ENCODE measurements around the gene RMDN2. TPM values are rescaled to one million over a fixed set of nuclear protein-coding genes. Genes with fewer than 3 reads are reported as not detected.

RMDN2 gene
- total RNA-seq, 2 donors from 2014 or later, result 1.8 to 3.4 TPM

DNA sequence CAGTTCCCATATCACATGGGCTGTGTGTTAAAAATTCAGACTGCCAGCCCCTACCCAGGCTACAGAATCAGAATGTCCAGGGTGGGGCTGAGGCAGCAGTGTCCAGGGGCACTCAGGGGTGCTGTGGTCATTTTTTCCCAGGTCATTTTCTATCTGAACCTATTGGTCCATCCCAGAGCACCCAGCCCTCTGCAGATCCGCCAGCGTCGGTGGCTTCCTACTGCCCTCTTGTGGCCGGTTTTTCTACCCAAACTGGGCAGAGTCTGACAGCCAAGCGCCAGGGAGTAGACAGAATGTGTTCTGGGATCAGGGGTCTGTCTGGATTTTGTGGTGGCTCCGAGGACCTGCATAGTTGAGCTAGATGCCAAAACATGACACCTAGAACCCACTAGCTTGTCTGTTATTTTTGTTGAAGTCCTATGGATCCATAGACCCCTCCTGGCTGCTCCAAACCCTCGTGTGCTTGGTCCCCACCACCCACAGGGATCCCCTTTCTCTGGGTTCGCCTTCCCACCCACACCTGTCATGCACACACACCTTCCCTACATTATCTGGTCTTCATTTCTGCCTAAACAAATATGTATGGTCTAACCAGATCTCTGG lies 34.1 kb upstream of the RMDN2 start:
- H3K4me1 Mint-ChIP-seq, result peaks cover 36% of the 10 kb centered on the region
- H3K27me3 Mint-ChIP-seq, result peaks cover 11% of the 10 kb centered on the region
- peak overlapping the region; percentile 5 for H3K4me3 Mint-ChIP-seq
- H3K27ac Mint-ChIP-seq, result peak overlapping the region; percentile 39
- H3K36me3 Mint-ChIP-seq (ENCODE audit: low read depth), result peaks cover 3% of the 10 kb centered on the region
- DNase-seq (peak; percentile 29 to 60 (median 36)), ATAC-seq (peak; percentile 70)
- no peaks in the 10 kb centered on the region for H3K9me3 ChIP-seq (ENCODE audit: control insufficient read depth, low read length, poor library complexity, severe bottlenecking)

DNA sequence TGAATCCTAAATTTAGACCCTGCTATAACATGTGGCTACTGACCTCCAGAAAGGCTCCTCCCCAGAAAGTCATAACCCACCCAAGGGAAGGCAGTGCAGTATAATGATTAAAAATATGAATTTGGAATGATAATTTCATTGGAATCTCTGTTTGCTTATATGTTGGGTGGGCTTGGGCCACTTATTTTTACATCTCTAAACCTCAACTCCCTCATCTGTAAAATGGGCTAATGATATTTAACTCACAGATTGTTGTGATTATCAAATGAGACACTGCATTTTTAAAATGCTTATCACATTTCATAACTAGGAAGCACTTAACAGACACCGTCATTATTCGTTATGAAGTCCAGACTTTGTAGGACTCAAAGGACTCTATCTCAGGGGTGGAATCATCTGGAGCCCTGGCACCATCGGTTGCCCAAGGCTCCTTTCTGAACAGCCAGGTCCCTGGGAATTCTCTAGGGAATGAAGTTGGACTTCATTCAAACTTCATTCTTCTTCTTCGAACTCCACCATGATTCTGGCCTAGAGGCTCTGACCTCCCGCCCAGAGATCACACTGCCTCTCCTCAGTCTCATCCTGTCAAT lies 33.1 kb upstream of the RMDN2 start:
- no peak for ATAC-seq
- Mint-ChIP-seq H3K4me1 (peaks cover 38% of the 10 kb centered on the region), H3K36me3 (ENCODE audit: low read depth) (peaks cover 3% of the 10 kb centered on the region), H3K27me3 (peaks cover 7% of the 10 kb centered on the region), H3K4me3 (peak overlapping the region; percentile 73), H3K27ac (peak overlapping the region; percentile 86)
- no peak for DNase-seq
- H3K9me3 ChIP-seq (ENCODE audit: control insufficient read depth, low read length, poor library complexity, severe bottlenecking), result no peaks in the 10 kb centered on the region

DNA sequence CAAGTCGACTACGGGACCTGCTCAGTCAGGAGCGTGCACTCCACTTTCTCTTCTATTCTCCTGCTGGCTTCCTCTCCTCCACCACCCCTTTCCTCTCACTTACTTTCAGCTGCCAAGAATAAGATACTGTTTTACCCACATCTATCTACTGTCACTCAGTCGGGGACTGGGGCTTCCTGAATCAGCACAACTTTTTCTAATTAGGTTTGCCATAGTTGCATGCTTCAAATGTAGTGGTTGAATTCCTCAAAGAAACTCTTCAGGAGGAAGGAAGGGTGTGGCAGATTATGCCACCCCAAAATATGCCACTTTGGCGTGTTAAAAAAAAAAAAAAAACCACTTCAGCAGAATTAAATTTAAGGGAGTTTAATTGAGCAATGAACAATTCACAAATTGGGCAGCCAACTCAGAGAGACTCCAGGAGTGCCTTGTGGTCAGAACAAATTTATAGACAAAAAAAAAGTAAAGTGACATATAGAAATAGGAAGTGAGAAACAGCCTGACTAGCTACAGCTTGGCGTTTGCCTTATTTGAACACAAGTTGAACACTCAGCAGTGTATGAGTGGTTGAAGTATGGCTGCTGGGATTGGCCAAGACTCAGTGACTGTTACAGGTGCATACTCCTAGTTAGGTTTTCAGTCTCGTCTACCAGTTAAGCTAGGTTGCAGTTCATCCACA lies 32.5 kb upstream of the RMDN2 start:
- DNase-seq (no peak), ATAC-seq (peak; percentile 69)
- H3K9me3 ChIP-seq (ENCODE audit: control insufficient read depth, low read length, poor library complexity, severe bottlenecking), result no peaks in the 10 kb centered on the region
- H3K27me3 Mint-ChIP-seq, result peaks cover 7% of the 10 kb centered on the region
- peaks cover 38% of the 10 kb centered on the region for H3K4me1 Mint-ChIP-seq
- peak overlapping the region; percentile 73 for H3K4me3 Mint-ChIP-seq
- H3K27ac Mint-ChIP-seq, result peak overlapping the region; percentile 86
- H3K36me3 Mint-ChIP-seq (ENCODE audit: low read depth), result peaks cover 3% of the 10 kb centered on the region

DNA sequence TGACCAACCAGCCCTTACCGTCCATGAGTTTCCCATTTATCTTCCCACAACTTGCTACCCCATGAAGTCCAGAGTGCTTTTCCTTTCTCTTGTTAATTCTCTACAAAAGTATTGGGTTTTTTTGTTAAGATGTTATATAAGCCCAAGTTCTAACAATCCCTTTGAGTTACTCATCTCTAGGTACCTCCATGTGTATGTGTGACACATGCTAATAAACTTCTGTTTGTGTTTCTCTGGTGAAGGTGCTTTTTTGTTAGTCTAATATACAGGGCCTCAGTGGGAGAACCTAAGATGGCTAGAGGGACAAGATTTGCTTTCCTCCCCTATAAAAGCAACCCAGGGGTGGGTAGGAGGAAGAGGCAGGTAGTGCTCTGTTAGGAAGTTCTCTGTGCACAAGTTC lies 31.8 kb upstream of the RMDN2 start:
- H3K27ac Mint-ChIP-seq, result peak overlapping the region; percentile 2
- no peaks in the 10 kb centered on the region for H3K9me3 ChIP-seq (ENCODE audit: control insufficient read depth, low read length, poor library complexity, severe bottlenecking)
- H3K27me3 Mint-ChIP-seq, result peaks cover under 1% of the 10 kb centered on the region
- no peak overlapping the region for H3K4me3 Mint-ChIP-seq
- H3K36me3 Mint-ChIP-seq (ENCODE audit: low read depth), result no peaks in the 10 kb centered on the region
- peaks cover 38% of the 10 kb centered on the region for H3K4me1 Mint-ChIP-seq
- DNase-seq (no peak), ATAC-seq (no peak)

DNA sequence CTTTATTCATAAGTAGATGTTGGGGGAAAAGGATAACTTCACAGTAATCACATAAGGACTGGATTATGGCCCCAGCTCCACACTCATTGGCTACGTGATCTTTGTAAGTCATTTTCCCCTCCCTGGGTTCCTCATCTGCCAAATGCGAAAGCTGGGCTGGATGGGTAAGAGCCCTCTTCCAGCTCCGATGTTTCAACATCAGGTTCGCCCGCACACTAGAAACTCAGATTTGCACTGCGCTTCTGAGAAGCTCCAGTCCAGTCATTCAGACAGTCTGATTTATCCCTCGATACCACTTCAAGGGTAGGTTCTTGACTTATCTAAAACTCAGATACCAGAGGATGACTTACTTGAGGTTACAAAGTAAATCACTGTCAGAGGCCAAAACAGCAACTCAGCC lies 31.0 kb upstream of the RMDN2 start:
- peak overlapping the region; percentile 2 for H3K27ac Mint-ChIP-seq
- no peak for ATAC-seq
- peak overlapping the region; percentile 13 for H3K4me3 Mint-ChIP-seq
- no peaks in the 10 kb centered on the region for H3K36me3 Mint-ChIP-seq (ENCODE audit: low read depth)
- no peaks in the 10 kb centered on the region for H3K9me3 ChIP-seq (ENCODE audit: control insufficient read depth, low read length, poor library complexity, severe bottlenecking)
- peaks cover 38% of the 10 kb centered on the region for H3K4me1 Mint-ChIP-seq
- no peak for DNase-seq
- no peaks in the 10 kb centered on the region for H3K27me3 Mint-ChIP-seq

DNA sequence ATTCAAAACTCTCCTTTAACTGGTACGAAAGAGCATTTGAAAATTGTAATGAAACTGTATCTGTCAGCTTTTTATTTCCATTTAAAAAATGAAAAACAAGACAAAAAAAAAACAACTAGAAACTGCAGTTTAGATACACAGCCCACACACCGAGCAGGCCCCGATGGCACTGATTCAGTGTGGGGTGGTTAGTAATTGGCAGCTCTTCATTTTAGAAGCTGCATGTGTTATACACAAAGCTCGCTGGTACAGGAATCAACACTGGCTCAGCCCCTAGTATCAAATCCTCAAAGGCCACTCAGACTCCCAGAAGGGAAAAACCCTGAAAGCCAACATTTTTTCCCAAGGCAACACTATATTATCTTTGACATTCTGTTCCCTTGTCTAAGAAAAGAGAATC lies 30.5 kb upstream of the RMDN2 start:
- H3K4me1 Mint-ChIP-seq, result peaks cover 38% of the 10 kb centered on the region
- no peaks in the 10 kb centered on the region for H3K27me3 Mint-ChIP-seq
- H3K36me3 Mint-ChIP-seq (ENCODE audit: low read depth), result no peaks in the 10 kb centered on the region
- no peaks in the 10 kb centered on the region for H3K9me3 ChIP-seq (ENCODE audit: control insufficient read depth, low read length, poor library complexity, severe bottlenecking)
- no peak for DNase-seq
- no peak for ATAC-seq
- H3K4me3 Mint-ChIP-seq, result no peak overlapping the region
- H3K27ac Mint-ChIP-seq, result no peak overlapping the region

DNA sequence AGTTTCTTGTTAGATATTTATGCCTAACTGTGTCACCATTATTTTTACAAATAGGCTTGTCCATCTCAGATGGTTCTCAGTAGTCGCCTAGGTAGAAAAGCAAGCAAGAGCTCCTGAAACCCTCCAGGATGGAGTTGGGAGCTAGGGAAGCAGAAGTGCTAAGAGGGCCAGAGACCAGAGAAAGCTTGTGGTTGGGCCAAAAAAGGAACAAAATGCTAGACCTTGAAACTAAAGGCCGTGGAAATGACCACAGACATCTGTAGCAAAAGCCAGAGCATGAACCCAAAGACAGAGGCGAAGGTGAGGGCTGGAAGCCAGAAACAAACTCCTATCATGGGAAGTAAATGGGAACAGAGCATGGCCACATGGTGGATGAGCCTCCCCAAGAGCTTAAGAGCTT lies 29.9 kb upstream of the RMDN2 start:
- no peak for DNase-seq
- ATAC-seq, result no peak
- no peak overlapping the region for H3K4me3 Mint-ChIP-seq

DNA sequence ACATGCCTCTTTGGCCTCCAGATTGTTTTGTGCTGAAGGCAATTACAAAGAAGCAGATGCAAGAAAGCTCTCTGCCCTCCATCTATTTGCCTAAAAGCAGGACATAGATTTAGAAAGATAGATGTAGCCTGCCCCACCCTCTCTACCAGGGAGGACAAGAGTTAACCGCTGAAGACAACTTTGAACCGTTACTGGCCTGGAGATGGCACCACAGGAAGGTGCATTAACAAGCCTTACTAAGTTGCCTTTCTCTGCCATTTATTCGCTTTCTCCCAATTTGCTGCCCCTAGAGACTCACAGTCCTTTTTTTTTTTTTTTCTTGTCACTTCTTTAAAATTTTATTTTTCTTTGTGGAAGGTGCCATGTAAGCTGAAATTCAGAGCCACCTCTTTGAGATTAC lies 28.8 kb upstream of the RMDN2 start:
- DNase-seq, result no peak
- Mint-ChIP-seq H3K36me3 (ENCODE audit: low read depth) (peaks cover 2% of the 10 kb centered on the region), H3K27ac (no peak overlapping the region), H3K27me3 (no peaks in the 10 kb centered on the region), H3K4me1 (peaks cover 30% of the 10 kb centered on the region), H3K4me3 (no peak overlapping the region)
- ATAC-seq, result no peak
- H3K9me3 ChIP-seq (ENCODE audit: control insufficient read depth, low read length, poor library complexity, severe bottlenecking), result no peaks in the 10 kb centered on the region

More for the DNA sequence above, 29.9 kb upstream of the RMDN2 start:
- no peaks in the 10 kb centered on the region for H3K36me3 Mint-ChIP-seq (ENCODE audit: low read depth)
- H3K9me3 ChIP-seq (ENCODE audit: control insufficient read depth, low read length, poor library complexity, severe bottlenecking), result no peaks in the 10 kb centered on the region
- no peak overlapping the region for H3K27ac Mint-ChIP-seq
- no peaks in the 10 kb centered on the region for H3K27me3 Mint-ChIP-seq
- H3K4me1 Mint-ChIP-seq, result peaks cover 38% of the 10 kb centered on the region

DNA sequence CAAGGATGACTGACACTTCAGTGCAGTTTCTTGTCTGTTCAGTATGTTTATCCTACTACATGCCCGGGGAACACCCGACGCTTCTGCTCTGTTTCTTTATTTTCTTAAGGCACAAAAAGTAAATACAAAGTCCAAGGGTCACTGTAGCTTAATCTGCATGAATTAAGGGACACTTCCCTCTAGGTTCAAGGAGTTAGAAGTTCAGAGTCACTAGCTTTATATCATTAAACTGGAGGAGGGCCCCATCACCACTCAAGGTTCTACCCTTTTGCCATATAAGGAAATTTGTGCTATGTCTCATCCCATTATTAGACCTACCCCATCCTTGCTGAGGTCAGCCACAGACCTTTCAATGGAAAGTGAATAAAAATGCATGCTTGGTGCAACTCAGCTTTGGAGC lies 27.6 kb upstream of the RMDN2 start:
- no peak overlapping the region for H3K27ac Mint-ChIP-seq
- DNase-seq, result no peak
- no peaks in the 10 kb centered on the region for H3K9me3 ChIP-seq (ENCODE audit: control insufficient read depth, low read length, poor library complexity, severe bottlenecking)
- H3K27me3 Mint-ChIP-seq, result no peaks in the 10 kb centered on the region
- no peak overlapping the region for H3K4me3 Mint-ChIP-seq
- ATAC-seq, result no peak
- peaks cover 3% of the 10 kb centered on the region for H3K36me3 Mint-ChIP-seq (ENCODE audit: low read depth)
- H3K4me1 Mint-ChIP-seq, result peaks cover 18% of the 10 kb centered on the region

DNA sequence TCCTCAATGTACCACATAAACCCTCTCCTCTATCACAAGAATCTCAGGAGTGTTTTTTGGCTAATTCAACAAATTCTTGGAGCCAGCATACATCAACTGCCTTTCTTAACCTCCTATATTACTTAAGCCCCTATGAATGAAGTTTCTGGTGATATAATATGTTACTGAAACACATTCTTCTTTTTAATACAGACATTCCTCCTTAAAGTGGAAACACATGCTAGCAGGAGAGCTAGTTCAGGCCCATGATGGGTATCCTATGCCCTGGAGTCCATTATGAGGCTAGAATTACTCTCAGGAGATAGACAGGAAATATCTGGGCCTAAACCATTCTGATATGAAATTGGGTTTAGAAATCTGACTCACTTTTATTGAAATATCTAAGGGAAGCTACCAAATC lies 26.6 kb upstream of the RMDN2 start:
- ATAC-seq, result no peak
- no peaks in the 10 kb centered on the region for H3K9me3 ChIP-seq (ENCODE audit: control insufficient read depth, low read length, poor library complexity, severe bottlenecking)
- H3K27me3 Mint-ChIP-seq, result no peaks in the 10 kb centered on the region
- peaks cover 8% of the 10 kb centered on the region for H3K4me1 Mint-ChIP-seq
- peaks cover 3% of the 10 kb centered on the region for H3K36me3 Mint-ChIP-seq (ENCODE audit: low read depth)
- no peak overlapping the region for H3K4me3 Mint-ChIP-seq
- DNase-seq, result no peak
- no peak overlapping the region for H3K27ac Mint-ChIP-seq

DNA sequence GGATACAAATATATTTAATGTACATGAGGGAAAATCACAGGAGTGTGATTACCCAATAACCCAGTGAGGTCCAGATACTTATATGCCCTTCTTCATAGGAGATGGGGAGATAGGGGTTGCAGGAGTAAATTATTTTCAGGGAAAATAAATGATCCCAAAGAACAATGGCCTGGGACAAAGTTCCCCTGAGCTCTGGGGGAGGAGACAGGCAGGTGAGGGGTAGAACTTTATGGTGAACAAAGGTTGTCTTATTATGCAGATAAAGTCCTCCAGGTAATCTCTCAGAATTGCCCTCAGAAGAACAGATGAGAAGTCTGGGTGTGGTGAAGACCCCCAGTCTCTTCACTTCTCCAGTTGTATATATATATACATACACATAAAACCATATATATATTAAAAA lies 22.1 kb upstream of the RMDN2 start:
- peaks cover 19% of the 10 kb centered on the region for H3K27me3 Mint-ChIP-seq
- no peak for ATAC-seq
- no peak overlapping the region for H3K4me3 Mint-ChIP-seq
- H3K9me3 ChIP-seq (ENCODE audit: control insufficient read depth, low read length, poor library complexity, severe bottlenecking), result no peaks in the 10 kb centered on the region
- no peaks in the 10 kb centered on the region for H3K4me1 Mint-ChIP-seq
- no peak for DNase-seq
- peaks cover 5% of the 10 kb centered on the region for H3K36me3 Mint-ChIP-seq (ENCODE audit: low read depth)
- H3K27ac Mint-ChIP-seq, result no peak overlapping the region

DNA sequence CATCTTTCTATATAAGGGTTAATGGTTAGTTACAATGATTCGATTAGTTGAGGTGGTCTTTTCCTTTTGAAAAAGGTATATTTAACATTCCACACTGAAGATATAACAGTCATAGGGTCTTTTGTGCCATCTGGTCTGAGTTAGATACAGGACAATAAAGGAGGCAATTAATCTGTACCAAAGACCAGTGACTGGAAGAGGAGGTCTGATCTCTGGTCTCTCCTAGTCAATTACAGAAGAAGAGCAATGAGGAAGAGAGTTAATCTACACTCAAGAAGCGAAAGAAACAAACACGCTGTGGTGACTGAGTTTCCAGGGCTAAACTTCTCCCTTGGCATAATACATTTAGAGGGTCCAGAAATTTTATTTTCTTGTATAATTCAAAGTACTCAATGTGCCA lies 20.7 kb upstream of the RMDN2 start:
- DNase-seq (no peak), ATAC-seq (no peak)
- no peaks in the 10 kb centered on the region for H3K4me1 Mint-ChIP-seq
- no peak overlapping the region for H3K4me3 Mint-ChIP-seq
- peaks cover 5% of the 10 kb centered on the region for H3K36me3 Mint-ChIP-seq (ENCODE audit: low read depth)
- H3K27ac Mint-ChIP-seq, result peak overlapping the region; percentile 47
- peaks cover 19% of the 10 kb centered on the region for H3K27me3 Mint-ChIP-seq
- no peaks in the 10 kb centered on the region for H3K9me3 ChIP-seq (ENCODE audit: control insufficient read depth, low read length, poor library complexity, severe bottlenecking)

DNA sequence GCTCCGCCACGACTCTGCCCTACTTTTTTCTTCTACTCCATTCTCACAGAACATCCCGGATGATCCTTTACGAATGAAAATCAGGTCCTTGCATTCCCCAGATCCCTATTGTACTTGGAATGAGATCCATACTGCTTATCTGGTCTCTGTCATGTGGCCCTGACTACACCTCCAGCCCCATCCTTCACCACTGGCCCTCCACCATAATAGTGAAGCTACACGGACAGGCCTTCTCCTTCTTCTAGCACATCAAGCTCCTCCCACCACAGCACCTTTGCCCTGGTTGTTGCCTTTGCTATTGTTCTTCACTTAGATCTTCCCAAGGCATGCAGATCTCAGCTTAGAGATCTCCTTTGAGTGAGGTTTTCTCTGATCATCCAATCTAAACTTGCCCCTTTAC lies 20.1 kb upstream of the RMDN2 start:
- Mint-ChIP-seq H3K4me3 (no peak overlapping the region), H3K27me3 (peaks cover 19% of the 10 kb centered on the region), H3K36me3 (ENCODE audit: low read depth) (peaks cover 5% of the 10 kb centered on the region), H3K4me1 (no peaks in the 10 kb centered on the region), H3K27ac (no peak overlapping the region)
- no peak for ATAC-seq
- DNase-seq, result no peak
- H3K9me3 ChIP-seq (ENCODE audit: control insufficient read depth, low read length, poor library complexity, severe bottlenecking), result no peaks in the 10 kb centered on the region

DNA sequence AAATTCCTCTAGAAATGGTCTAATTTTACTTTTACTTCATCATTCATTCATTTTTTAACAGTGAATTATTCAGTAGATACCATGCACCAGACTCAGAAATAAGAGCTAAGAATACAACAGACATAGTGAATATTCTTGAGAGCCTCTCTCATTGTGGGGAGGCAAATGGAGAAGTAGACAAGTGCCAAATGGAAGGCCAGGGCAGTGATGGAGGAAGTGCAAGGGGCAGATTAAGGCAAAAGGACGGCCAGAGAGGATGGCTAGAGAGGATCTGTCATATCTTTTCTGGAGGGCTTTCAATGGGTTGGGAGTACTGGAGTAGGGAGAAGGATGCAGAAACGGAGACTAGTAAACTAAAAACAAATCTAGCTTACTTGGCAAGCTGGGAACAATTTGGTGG lies 19.0 kb upstream of the RMDN2 start:
- no peaks in the 10 kb centered on the region for H3K9me3 ChIP-seq (ENCODE audit: control insufficient read depth, low read length, poor library complexity, severe bottlenecking)
- peaks cover 5% of the 10 kb centered on the region for H3K36me3 Mint-ChIP-seq (ENCODE audit: low read depth)
- DNase-seq, result no peak
- H3K4me3 Mint-ChIP-seq, result no peak overlapping the region
- H3K4me1 Mint-ChIP-seq, result no peaks in the 10 kb centered on the region
- no peak for ATAC-seq
- peaks cover 19% of the 10 kb centered on the region for H3K27me3 Mint-ChIP-seq
- no peak overlapping the region for H3K27ac Mint-ChIP-seq

All from T-helper 17 cell (primary cell).